Measurements from ENCODE around the gene CTNNBIP1.

The CTNNBIP1 gene, protein sequence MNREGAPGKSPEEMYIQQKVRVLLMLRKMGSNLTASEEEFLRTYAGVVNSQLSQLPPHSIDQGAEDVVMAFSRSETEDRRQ

DNA sequence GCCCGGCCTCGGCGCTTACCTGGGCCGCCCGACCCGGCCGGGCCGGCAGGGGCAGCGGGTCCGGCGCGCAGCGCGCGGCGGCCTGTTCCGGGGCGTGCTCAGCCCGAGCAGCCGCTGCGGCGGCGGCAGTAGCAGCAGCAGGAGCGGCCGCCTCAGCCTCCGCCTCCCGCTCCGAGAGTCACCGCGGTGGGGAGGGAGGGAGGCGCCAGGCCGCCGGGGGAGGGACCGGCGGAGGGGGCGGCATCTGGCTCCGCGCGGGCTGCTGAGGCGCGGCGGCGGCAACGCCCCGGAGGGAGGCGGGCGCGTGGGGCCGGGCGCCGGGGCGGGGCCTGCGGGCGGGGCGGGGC, at the start of gene CTNNBIP1:
Gene CTNNBIP1 (minus strand): TSS at position 194 of the 347 bp plus-strand sequence. CDS start 38,205 bp downstream, outside the sequence.
- H3K36me3 ChIP-seq (ENCODE audit: insufficient read depth, insufficient read length, low read length), result no peaks in the 10 kb centered on the region
- H3K4me1 ChIP-seq (ENCODE audit: insufficient read depth, insufficient read length), result peaks cover 2% of the 10 kb centered on the region
- H3K27me3 ChIP-seq (ENCODE audit: insufficient read depth, insufficient read length), result no peaks in the 10 kb centered on the region
- TF ChIP-seq YY1 (IDR thresholded peaks at IDR 0.05; ENCODE audit: insufficient read depth, insufficient read length) (no peak), SUZ12 (IDR thresholded peaks at IDR 0.05; ENCODE audit: extremely low read depth, insufficient read depth, insufficient read length) (no peak), ZNF274 (IDR thresholded peaks at IDR 0.05; ENCODE audit: low read depth, low read length) (no peak)
- no peak for DNase-seq (ENCODE audit: low read depth, low spot score)
- H3K9me3 ChIP-seq (ENCODE audit: insufficient read depth, low read length), result no peaks in the 10 kb centered on the region
- peak within 1 kb of the TSS; percentile 59 for H3K4me3 ChIP-seq (ENCODE audit: insufficient read length, low read depth)
- H3K9ac ChIP-seq (ENCODE audit: insufficient read length, low read depth), result peak within 1 kb of the TSS; percentile 74

DNA sequence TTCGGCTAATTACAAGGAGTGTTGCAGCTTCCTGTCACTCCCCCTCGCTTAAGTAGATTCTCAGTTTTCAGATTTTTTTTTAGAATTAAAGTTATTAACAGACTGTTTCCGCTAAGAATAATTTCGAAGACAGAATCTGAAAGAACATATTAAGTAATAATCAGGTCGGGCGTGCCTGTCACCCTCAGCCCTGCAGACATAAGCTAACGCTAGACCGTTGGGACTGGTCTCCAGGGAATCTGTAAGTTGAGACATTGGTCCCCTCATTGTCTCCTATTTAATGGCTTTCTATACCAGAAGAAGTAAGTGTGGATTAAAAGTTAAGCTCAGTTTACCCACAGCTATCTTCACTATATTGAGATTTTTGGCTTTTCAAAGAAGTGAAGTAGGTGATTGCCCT, 47.7 kb upstream of the CTNNBIP1 start:
- no peak overlapping the region for H3K4me3 ChIP-seq (ENCODE audit: insufficient read length, low read depth)
- no peak overlapping the region for H3K9ac ChIP-seq (ENCODE audit: insufficient read length, low read depth)

DNA sequence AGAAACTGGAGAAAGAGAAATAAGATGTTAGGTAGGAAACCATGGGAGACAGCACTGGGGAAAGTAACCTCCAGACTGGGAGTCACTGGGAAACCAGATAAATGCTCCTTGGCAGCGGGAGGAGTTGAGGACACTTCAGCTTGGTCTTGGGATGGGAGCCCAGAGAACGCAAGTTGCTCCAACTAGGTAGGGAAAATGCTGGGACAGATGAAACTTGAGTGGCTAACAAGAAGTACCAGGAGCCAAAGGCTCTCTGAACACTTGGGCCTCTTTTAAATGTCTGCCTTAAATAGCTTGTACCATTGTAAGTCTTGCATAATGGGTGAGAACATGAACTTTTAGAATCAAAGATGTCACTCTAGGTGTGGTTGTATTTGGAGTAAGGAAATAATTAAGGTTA, 36.2 kb upstream of the CTNNBIP1 start:
- no peak for TF ChIP-seq SUZ12 (IDR thresholded peaks at IDR 0.05; ENCODE audit: extremely low read depth, insufficient read depth, insufficient read length)
- TF ChIP-seq YY1 (IDR thresholded peaks at IDR 0.05; ENCODE audit: insufficient read depth, insufficient read length), result no peak
- no peak for TF ChIP-seq ZNF274 (IDR thresholded peaks at IDR 0.05; ENCODE audit: low read depth, low read length)
- Histone ChIP-seq H3K27me3 (ENCODE audit: insufficient read depth, insufficient read length) (no peaks in the 10 kb centered on the region), H3K4me3 (ENCODE audit: insufficient read length, low read depth) (no peak overlapping the region), H3K36me3 (ENCODE audit: insufficient read depth, insufficient read length, low read length) (peaks cover 8% of the 10 kb centered on the region), H3K4me1 (ENCODE audit: insufficient read depth, insufficient read length) (no peaks in the 10 kb centered on the region), H3K9me3 (ENCODE audit: insufficient read depth, low read length) (no peaks in the 10 kb centered on the region), H3K9ac (ENCODE audit: insufficient read length, low read depth) (no peak overlapping the region)
- no peak for DNase-seq (ENCODE audit: low read depth, low spot score)

More for the DNA sequence above, 47.7 kb upstream of the CTNNBIP1 start:
- H3K4me1 ChIP-seq (ENCODE audit: insufficient read depth, insufficient read length), result no peaks in the 10 kb centered on the region
- no peak for DNase-seq (ENCODE audit: low read depth, low spot score)
- TF ChIP-seq ZNF274 (IDR thresholded peaks at IDR 0.05; ENCODE audit: low read depth, low read length) (no peak), SUZ12 (IDR thresholded peaks at IDR 0.05; ENCODE audit: extremely low read depth, insufficient read depth, insufficient read length) (no peak), YY1 (IDR thresholded peaks at IDR 0.05; ENCODE audit: insufficient read depth, insufficient read length) (no peak)
- H3K27me3 ChIP-seq (ENCODE audit: insufficient read depth, insufficient read length), result no peaks in the 10 kb centered on the region
- H3K36me3 ChIP-seq (ENCODE audit: insufficient read depth, insufficient read length, low read length), result no peaks in the 10 kb centered on the region
- H3K9me3 ChIP-seq (ENCODE audit: insufficient read depth, low read length), result no peaks in the 10 kb centered on the region

DNA sequence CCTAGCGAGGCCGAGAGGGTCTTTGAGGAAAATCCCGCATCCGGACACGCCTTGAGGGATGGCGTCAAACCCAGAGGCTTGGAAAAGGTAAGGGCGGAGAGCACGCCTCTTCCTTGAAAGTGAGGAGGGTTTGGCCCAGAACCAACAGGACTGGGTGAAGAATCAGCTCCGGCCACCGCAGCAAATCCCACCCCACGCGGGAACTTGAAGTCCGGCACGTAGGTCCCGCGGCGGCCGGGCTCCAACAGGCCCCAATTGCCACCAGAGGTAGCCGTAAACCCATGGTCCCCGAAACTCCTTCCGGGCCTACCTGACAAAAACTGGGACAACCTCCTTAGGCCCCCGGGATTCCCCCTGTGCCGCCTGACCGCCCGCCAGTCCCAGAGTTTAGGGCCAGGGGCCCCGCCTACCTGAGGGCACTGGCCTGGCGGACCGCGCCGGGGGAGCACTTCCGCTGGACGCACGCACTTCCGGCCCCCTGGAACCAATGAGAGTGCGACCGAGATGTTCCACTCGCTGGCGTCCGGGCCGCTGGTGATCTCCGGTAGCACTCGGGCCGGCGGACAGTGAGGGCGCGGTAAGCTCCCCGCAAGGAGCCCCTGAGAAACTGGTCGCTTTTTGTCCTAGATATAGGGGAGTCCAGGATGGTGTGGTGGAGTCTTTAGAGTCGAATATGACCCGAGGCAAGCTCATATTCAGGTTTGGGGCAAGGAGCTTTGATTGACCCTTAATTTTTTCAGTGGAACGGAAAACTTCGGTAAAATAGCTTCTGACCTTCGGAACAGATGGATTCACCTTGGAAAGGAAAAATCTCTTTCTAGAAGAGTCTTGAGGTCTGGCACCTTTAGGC, 33.1 kb upstream of the CTNNBIP1 start, which contains the start of the genes LZIC and NMNAT1:
Gene LZIC (minus strand): TSS at position 453 of the 850 bp plus-strand sequence. CDS start 6,772 bp downstream, outside the sequence.
Gene NMNAT1 (plus strand): TSS at position 537 of the 850 bp plus-strand sequence. CDS start 28,599 bp downstream, outside the sequence.
- DNase-seq (ENCODE audit: low read depth, low spot score), result peak; percentile 84
- Histone ChIP-seq H3K4me3 (ENCODE audit: insufficient read length, low read depth) (peak within 1 kb of the TSS; percentile 88), H3K9me3 (ENCODE audit: insufficient read depth, low read length) (no peaks in the 10 kb centered on the region), H3K4me1 (ENCODE audit: insufficient read depth, insufficient read length) (no peaks in the 10 kb centered on the region), H3K36me3 (ENCODE audit: insufficient read depth, insufficient read length, low read length) (peaks cover 29% of the 10 kb centered on the region), H3K27me3 (ENCODE audit: insufficient read depth, insufficient read length) (no peaks in the 10 kb centered on the region), H3K9ac (ENCODE audit: insufficient read length, low read depth) (peak within 1 kb of the TSS; percentile 91)
- TF ChIP-seq SUZ12 (IDR thresholded peaks at IDR 0.05; ENCODE audit: extremely low read depth, insufficient read depth, insufficient read length) (no peak), YY1 (IDR thresholded peaks at IDR 0.05; ENCODE audit: insufficient read depth, insufficient read length) (no peak), ZNF274 (IDR thresholded peaks at IDR 0.05; ENCODE audit: low read depth, low read length) (no peak)

DNA sequence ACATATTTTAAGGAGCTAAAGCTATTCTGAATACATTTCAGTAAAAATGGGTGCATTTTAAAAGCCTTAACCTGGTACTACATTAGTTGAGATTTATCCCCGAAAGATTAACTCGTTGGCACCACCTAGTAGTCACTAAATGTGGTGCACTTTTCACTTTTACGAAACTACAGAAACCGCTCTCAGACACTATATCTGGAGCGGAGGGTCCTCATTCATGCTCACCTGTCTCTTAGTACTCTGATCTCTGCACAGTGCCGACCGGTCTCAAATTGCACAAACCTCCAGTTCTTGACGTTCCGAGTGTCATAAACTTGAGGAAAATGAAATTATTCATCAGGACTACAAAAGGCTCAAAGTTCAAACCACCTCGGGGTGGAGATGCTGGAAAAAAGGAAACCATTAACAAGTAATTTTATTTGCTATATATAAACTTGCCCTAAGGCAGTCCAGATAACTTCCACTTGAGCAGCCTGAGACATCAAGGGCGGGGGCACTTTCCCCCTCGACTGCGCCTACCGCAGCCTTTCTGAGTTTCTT, 32.4 kb upstream of the CTNNBIP1 start:
- Histone ChIP-seq H3K9ac (ENCODE audit: insufficient read length, low read depth) (peak overlapping the region; percentile 91), H3K9me3 (ENCODE audit: insufficient read depth, low read length) (no peaks in the 10 kb centered on the region), H3K36me3 (ENCODE audit: insufficient read depth, insufficient read length, low read length) (peaks cover 27% of the 10 kb centered on the region), H3K4me1 (ENCODE audit: insufficient read depth, insufficient read length) (no peaks in the 10 kb centered on the region), H3K27me3 (ENCODE audit: insufficient read depth, insufficient read length) (no peaks in the 10 kb centered on the region), H3K4me3 (ENCODE audit: insufficient read length, low read depth) (peak overlapping the region; percentile 88)
- TF ChIP-seq YY1 (IDR thresholded peaks at IDR 0.05; ENCODE audit: insufficient read depth, insufficient read length), result no peak
- TF ChIP-seq SUZ12 (IDR thresholded peaks at IDR 0.05; ENCODE audit: extremely low read depth, insufficient read depth, insufficient read length), result no peak
- TF ChIP-seq ZNF274 (IDR thresholded peaks at IDR 0.05; ENCODE audit: low read depth, low read length), result no peak
- no peak for DNase-seq (ENCODE audit: low read depth, low spot score)

DNA sequence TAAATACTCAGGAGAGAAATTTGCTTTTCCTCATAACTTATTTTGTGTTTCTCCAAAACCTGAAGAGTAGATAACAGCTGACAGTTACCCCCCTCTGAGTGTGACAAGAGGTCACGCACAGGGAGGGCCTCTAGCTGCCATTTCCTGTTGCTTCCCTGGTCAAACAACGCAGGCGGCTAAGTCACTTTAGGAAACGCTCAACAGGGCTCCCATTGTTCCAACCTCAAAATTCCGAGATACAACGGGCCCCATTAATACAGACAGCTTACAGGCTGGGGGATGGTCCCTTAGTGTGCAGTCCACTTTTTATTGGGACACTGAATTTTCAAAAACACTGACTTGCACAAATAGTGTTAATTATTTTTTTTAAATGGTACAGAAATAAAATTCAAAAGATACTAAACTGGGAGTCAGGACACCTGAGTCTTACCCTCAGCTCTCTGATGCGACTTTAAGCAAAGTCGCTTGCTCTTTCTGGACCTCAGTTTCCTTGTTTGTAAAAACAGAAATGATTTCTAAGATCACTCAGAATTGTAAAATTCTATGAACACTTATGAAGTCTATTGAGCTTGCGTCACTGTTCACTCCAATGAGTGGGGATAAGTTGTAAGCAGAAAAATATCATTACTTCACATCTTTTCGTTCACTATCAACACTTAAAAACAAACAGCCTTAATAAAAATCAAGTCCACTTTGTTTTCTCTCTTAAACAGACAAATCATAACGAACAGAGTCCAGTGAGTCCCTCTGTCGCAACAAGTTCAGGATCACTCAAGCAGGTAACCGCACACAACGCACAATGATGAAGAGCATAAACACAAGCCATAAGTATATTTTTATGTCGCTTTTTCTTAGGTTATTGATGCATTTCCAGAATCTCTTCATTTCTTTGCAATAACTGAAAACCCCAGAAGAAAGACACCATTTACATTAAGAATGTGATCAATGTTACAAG, 19.6 kb upstream of the CTNNBIP1 start:
- Histone ChIP-seq H3K4me3 (ENCODE audit: insufficient read length, low read depth) (no peak overlapping the region), H3K9ac (ENCODE audit: insufficient read length, low read depth) (no peak overlapping the region), H3K27me3 (ENCODE audit: insufficient read depth, insufficient read length) (no peaks in the 10 kb centered on the region), H3K36me3 (ENCODE audit: insufficient read depth, insufficient read length, low read length) (peaks cover 35% of the 10 kb centered on the region), H3K4me1 (ENCODE audit: insufficient read depth, insufficient read length) (no peaks in the 10 kb centered on the region), H3K9me3 (ENCODE audit: insufficient read depth, low read length) (no peaks in the 10 kb centered on the region)
- DNase-seq (ENCODE audit: low read depth, low spot score), result peak; percentile 52
- TF ChIP-seq ZNF274 (IDR thresholded peaks at IDR 0.05; ENCODE audit: low read depth, low read length) (no peak), SUZ12 (IDR thresholded peaks at IDR 0.05; ENCODE audit: extremely low read depth, insufficient read depth, insufficient read length) (no peak), YY1 (IDR thresholded peaks at IDR 0.05; ENCODE audit: insufficient read depth, insufficient read length) (no peak)
